Stimulated activated CD4-positive, alpha-beta T cell treated with anti-CD3 and anti-CD28 coated beads, Interleukin-4, amount 100 ng/mL, for 48 hours (primary cell): ENCODE results near the gene PIK3C3.

Experiments
- DNase-seq, 2 donors: peaks; one replicate each; pipeline ENCODE4 v3.0.0-alpha.2; 2020; ENCODE audit warnings: low read depth in 2 of 2

Gene PIK3C3

DNA sequence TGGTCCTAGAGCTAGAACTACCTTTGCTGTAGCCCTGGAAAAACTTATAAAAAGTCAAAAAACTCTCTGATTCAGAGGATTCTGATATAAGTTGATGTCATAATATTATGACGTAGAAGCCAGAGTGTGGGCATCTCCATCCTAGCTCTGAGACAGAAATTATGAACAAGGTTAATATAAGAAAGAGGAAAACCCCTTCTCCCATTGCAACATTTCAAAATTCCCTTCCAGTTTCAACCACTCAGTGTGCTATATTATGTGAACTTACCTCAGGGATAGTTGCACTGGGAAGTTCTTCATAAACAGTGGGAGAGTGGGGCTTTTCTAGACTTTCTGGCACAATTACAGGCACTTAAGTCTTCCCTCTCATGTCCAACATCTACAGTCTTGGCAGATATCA, 171.6 kb downstream of the PIK3C3 start:
- no peak for DNase-seq

DNA sequence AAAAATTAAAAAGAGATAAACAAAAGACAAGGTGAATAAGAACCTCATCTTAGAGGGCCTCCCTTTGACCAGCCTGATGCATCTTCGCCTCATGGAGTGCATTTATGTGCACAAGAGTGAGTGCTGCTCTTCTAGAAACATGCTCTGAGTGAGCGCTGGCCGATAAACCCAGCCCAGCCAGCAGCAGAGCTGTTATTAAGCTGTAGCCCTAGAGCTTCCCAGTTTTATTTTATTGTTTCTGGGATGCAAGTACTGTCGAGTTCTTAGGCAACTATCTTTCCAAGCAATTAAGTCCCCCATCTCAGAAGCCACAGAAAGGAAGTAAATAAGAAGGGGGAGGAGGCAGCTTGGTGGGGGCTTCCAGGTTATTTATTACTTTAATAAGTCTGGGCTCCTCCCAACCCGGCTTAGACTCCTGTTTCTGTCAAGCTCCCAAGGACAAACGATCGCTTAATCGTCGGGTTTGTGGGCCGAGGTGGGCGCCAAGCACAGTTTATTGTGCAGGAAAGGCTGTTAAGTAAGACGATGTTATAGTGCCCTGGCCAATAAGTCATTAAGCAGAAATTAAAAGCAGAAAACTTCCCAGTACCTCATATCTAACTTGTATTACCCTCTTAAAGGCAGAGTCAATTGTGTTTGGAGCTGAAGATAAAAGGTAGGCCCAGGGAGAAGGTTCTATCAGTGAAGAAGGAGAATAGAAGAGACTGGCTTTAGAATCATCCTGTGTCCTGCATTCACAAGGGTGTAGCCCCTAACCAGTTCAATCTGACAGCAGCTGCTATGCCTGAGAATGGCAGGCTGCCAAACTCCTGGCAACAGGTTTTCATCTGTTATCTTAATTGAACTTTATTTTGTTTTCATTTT, 176.3 kb downstream of the PIK3C3 start:
- DNase-seq = no peak

DNA sequence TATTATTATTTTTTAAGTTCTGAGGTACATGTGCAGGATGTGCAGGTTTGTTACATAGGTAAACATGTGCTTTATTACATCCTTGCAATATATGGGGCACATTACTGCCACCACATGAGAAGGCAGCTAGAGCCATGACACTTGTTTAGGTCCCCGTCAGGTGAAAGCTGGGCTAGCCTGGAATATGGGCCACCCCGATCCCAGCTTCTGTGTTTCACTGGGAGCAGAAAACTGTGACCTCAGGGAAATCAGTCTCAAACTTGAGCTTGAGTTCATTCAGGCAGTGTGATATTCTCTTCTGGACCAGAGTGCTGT, 176.9 kb downstream of the PIK3C3 start:
- DNase-seq = no peak
